NCI-H1105 treated with DMSO at 0.1 percent for 48 hours (cell line): ENCODE data around the gene FARP1.
A peak's percentile ranks its signal among the peaks of the same experiment; 100 is the strongest.

Source experiments
- DNase-seq: peaks from one replicate; lab custom pipeline; 2025; lab: John Stamatoyannopoulos, UW

The FARP1 gene

DNA sequence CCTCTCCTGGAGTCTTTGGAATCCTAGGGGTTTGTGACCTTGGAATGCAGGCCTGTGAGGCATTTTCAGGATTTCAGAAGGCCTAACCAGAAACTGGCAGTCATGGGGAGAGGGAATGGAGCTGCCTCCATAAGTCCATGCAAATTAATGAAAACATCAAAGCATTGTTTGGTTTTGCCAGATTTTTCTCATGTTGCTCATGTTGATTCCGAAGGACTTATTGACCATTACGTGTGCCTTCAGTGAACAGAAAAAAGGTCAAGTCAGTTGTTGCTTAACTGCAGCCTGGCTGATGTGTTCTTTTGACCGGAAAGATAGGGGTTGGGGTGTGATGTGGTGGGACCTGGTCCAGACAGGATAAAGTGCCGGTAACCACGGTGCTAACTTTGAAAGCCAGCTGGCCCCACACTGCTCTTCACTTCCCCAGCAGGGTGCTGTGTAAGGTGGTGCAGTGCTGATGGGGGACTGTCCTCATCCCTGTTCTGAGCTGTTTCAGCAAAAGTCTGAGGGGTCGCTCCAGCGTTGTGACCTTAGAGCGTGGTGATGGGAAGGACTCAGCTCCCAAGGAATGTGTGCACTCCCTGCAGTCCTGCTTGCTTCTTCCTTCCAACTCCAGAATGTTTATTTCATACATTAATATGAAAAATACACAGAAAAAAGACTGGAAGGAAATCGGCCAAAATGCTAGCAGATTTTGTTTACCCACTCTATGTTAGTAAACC lies 30.7 kb downstream of the FARP1 start:
- no peak for DNase-seq

DNA sequence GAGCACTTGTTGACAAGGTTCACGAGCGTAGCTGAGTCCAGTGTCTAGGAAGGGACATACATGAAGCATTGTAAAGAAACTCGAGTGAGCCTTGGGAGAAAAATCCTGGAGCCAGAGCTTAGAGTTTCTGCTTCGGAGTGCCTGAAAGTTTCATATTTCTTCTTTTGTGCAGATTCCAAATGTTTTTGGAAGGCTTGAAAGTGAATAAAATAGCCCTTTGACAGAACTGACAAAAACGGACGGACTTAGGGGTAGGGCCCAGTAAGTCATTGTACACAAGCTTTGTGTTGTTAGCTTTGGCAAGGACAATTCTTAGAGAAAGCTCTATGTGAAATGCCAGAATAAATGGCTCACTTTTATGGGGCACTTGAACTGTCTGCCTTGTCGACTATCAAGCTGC lies 31.4 kb downstream of the FARP1 start:
- no peak for DNase-seq

DNA sequence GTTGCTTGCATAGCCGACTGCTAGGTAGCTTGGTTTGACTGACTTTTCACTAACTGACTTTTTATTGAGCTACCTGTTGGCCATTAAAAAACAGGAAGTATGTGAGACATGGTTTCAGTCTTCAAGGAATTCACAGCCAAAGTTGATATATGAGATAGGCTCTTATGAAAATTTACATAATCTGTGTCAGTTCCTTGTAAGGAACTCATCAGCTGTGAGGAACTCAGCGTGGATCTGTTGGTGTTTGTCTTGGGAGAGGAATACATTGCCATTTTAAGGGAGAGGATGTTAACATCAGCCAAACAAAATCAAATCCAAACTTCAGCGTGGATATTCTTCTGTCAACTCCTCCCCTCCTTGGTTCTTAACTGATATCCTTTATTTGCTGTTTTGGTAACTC lies 32.1 kb downstream of the FARP1 start:
- no peak for DNase-seq

DNA sequence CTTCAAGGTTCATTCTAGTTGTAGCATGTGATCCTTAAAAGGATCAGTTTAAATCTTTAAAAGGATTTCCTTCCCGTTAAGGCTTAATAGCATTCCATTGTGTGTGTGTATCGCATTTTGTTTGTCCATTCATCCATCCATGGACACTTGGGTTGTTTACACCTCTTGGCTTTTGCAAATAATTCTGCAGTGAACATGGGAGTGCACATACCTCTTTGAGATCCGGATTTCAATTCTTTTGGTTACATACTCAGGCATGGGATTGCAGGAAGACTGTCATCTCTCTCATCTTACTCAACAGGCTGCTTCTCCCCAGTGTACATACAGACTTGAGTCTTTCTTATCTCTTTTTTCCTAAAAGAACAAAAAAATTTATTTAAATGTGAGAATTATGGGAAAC lies 32.9 kb downstream of the FARP1 start:
- no peak for DNase-seq

DNA sequence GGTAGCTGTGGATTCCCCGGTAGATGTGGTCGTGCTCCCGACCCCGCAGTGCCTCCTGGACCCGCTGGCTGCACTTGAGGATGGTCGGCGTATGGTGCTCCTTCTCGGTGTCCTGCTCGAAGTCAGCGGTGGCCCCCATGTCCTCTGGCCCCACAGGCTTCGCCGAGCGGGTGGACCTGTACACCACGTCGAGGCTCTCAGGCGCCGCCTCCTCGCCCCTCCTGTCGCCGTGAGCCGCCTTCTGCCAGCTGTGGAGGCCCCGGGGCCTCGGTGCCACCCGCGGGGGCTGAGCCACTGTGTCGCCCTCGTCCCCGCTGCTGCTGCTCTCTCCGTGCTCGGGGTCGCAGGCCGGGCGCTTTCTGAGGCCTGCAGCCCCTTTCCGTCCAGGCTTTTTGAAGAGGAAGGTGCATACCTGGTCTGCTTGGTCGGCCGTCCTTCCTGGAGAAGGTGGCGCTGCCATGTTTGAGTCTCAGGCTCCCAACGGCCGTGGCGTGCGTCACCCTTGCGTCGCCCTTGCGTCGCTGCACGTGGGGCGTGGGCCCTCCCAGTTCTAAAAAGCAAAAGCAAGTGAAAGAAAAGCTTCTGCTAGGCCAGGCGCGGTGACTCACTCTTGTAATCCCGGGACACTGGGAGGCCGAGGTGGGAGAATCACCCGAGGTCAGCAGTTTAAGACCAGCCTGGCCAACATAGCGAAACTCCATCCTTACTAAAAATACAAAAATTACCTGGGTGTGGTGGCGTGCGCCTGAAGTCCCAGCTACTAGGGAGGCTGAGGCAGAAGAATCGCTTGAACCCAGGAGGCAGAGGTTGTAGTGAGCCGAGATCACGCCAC lies 34.1 kb downstream of the FARP1 start, which contains the start of gene RNF113B:
Gene RNF113B, minus strand, starts transcription at position 493 of the 832 bp plus-strand sequence. Its CDS starts 33 bp downstream, at position 460.
- DNase-seq = no peak

DNA sequence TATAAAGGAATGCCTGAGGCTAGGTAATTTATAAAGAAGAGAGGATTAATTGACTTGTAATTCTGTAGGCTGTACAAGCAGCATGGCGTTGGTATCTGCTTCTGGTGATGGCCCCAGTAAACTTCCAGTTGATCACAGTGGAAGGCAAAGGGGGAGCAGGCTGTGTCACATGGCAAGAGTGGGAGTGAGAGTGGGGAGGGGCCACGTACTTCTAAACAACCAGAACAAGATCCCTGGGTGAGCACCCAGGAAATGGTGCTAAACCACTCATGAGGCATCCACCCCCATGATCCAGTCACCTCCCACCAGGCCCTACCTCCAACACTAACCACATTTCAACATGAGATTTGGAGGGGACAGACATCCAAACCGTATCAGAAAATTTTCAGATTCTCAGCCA lies 37.2 kb downstream of the FARP1 start:
- no peak for DNase-seq

DNA sequence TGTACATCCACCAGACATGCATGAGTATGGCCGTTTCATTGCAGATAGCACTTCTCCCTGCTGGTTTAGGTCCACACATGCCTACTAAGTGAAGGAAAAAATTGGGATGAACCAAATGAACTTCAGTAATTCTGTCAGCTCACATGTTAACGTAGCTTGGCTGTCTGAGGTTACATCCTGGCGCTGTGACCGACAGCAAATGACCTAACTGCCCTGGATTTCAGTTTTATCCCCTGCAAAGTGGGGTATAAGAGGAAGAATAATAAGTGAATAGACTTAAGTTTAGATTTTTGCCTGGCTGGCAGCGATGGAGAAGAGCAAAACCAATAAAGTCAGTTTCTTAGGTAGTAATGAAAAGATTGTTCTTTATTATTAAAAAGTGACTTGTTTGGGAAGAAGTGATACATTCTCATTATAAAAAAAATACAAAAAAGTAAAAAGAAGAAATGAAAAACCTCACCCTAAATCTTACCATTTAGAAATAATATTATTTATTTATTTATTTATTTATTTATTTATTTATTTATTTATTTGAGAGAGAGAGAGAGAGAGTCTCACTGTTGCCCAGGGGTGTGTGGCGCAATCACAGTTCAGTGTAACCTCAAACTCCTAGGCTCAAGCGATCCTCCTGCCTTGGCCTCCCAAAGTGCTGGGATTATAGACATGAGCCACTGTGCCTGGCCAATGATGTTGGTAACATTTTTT lies 38.4 kb downstream of the FARP1 start:
- no peak for DNase-seq

DNA sequence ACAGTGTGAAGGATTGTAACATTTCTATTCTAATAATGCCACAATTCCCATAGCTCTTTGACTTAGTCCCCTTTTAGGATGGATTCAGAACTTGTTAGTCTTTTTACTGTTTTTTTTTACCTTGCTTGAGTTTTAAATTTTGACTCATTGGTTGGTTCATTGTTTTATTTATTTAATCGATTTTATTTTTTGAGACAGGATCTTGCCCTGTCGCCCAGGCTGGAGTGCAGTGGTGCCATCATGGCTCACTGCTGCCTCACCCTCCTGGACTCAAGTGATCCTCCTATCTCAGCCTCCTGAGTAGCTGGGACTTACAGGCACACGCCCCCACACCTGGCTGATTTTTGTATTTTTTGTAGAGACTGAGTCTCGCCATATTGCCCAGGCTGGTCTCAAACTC lies 39.3 kb downstream of the FARP1 start:
- DNase-seq = no peak

DNA sequence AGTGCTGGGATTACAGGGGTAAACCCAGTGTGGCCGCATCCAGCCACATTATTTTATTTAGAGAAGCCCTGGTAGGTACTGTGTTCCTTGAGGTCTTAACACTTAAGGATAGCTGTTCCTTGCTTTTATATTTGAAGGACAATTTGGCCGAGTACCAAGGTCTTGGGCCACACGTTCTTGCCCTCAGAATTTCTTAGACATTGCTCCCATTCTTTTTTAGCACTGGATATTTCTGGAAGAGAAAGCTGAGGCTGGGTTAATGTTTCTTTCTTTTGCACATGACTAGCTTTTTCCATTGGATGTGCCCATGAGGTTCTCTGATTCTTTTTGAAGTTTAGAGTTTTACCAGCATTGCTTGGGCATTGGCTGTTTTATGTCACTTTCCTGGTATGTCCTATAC lies 39.7 kb downstream of the FARP1 start:
- no peak for DNase-seq

DNA sequence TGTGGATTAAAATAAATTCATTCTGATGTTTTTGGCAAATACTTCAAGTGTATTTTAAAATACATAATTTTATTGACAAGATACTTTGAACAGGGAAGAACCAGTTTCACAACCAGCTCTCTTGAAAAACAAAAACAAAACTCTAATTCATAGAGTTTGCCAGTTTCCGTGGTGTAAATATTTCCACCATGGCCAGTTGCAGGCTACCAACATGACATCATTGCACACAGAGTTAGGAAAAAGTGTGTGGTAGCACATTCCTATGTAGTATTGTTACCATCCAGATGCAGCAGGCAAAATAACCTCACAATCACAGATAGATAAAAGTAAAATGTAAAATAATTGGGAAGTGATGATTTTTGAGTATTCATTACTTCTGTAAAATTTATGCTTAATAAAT lies 41.9 kb downstream of the FARP1 start:
- no peak for DNase-seq

DNA sequence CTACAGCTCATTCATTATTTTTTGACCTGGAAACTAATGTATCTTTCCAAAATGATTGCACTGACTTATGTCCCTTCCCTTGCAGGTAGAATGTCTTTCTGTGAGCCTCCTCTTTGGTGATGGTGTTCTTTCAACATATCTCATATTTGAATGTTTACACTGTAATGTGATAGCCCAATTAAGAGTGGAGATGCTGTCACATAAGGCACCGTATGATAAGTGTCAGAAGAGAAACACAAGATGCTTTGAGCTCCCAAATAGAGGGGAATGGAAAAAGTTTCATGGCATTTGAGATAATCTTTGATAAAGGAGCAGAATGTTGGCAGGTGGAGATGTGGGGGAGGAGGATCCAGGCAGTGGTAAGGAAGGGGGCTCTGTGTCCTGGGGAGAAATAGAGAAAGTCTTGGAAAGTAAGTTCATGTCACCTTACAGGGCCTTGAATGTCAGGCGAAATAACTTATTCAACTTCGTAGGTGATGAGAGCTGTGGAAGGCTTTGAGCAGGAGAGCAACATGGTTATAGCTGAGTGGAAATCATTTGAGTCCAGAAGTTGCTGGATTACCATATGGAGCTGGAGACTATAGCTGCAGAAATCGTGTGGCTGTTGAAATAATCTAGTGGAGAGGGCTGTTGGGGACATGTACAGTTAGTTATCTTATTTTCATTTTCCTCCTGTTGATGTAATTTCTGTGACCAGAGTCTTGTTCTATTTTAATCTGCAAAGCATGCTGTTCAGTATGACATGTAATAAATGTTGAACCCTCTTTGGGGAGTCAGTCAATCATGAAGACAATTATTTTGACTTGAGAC lies 44.5 kb downstream of the FARP1 start:
- DNase-seq = peak; percentile 26

DNA sequence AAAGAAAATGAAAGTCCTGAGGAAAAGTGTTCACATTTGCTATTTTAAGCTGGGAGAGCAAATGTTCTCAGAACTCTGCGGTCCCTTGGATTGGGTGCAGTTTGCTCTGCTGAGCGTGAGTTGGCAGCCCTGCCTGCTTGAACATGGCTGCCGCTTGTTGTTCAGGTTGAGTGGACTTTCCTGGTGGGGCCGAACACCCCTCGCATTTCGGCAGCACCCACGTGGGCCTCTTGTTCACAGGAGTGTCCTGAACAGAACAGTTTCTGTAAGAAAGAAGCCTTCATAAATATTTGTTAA lies 45.0 kb downstream of the FARP1 start:
- DNase-seq = no peak

DNA sequence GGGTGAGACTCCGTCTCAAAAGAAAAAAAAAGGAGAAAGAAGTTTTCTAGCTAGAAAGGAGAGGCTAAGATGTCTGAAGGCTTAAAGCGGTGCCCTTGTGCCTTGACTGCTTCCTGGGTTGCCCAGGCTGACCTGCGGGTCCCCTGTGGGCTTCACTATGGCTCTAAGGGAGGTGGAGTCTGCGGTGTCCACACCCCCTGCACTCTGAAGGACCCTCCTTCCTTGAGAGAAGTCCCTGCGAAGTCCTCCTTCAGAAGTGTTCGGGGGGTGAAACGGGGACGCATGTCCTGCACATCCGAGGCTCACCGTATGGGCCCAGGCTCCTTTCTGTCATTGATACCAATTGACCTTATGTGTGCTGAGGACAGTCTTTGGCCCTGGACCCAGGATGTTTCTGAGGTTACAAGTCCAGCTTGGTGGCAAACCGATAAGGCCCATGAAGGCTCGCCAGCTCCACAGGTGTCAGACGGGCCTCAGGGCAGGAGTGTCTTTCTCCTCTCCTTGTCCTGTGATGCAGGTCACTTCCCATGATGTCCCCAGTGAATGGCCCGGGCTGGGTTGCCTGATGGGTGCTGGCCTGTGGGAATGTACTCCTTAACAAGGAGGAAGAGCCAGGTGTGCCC lies 45.8 kb downstream of the FARP1 start:
- DNase-seq = no peak

DNA sequence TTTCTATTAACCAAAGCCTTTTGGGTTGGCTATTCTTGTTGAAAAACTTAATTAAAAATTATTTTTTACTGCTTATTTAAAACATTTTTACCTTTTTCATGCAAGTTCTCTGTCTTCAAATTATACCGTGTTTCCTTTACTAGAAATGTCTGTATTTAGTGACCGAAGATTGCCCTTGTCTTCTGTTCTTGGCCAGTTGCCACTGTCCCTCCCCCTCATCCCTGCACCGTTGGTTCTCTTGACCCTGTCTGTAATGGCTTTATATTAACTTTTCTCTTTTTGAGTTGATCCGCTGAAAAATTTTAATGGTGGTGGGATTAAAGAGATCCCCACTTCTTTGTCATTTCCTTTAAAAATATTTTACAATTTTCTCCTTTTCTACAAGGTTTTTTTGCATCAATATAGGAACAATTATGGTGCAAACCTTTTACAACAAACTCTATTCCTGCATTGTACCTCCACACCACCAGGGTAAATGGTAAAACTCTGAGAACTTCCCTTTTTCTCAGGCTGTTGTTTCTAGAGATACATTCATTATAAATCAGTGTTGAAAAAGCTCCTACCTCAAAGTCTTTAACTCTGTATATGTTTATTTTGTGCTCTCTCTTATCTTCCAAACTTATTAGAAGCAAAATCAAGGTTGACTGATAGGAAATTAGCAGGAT lies 47.1 kb downstream of the FARP1 start:
- no peak for DNase-seq

DNA sequence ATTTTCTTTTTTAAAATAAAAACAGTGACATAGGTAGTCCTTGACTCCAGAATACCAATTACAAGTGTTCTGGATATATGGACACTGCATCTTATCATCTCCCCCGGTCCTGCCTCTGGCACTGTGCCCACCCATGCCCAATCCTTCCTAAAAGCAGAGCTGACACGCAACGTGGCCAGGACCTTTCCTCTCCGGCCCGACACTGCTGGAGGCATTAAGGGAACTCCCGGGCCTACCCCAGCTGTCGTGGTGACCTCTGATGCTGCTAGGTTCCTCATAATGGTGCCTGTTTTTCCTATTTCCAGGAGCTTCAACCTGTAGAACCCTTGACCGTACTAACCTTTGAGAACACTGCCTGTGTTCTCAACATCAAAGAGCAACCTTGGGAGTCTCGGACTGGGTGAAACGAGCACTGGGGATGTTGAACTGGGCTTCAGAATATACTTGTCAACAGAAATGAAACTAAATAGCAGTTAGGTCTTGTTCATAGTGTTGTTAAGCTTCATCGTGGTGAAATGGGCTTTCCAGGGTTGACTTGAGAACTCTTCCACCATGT lies 48.1 kb downstream of the FARP1 start:
- DNase-seq = no peak

DNA sequence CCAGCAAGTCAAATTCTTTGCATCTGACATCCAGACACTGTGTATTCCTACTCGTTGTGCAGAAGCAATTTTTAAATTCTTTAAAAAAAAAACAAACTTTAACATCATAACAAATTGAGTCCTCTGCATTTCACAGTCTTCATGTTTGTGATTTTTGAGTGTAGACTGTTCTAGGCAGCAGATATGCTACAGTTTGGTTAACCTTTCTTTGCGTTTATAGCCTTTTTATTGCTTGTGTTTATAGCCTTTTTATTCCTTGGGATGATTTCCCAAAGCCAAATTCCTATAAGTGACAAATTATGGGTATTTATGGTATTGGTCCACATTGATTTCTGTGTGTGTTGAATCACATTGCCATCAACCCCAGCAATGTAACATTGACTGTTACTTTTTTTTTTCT lies 49.1 kb downstream of the FARP1 start:
- DNase-seq = no peak

DNA sequence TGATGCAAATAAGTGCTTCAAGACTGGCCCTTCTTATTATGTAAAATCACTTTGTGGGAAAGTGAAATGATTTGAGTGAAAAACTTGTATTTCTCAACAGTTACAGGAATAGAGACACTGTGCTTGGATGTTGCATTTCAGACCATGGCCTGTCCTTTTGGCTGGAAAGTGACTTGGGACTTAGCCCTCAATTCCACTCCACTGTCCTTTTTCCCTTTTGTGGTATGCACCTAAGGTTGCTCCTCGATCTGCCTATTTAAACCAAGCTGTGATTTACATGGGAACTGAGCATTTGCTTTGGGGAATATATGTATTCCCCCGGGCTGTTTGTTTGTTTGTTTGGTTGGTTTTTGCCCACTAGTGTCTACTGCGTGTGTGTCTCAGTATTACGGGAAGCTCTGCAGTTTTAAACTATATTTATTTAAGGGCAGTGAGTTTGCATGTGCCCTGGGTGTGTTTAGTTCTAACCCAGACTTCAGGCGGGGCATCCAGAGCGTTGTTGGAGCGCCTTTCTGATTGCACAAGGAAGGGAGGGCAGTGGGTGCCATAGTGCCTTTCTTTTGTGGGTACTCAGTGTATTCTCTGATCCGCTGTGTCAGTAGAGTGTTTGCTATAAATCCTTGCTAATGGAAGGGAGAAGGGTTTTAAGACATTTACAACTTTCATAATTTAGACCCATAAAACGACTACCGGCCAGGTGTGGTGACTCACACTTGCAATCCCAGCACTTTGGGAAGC lies 52.3 kb downstream of the FARP1 start:
- DNase-seq = no peak

DNA sequence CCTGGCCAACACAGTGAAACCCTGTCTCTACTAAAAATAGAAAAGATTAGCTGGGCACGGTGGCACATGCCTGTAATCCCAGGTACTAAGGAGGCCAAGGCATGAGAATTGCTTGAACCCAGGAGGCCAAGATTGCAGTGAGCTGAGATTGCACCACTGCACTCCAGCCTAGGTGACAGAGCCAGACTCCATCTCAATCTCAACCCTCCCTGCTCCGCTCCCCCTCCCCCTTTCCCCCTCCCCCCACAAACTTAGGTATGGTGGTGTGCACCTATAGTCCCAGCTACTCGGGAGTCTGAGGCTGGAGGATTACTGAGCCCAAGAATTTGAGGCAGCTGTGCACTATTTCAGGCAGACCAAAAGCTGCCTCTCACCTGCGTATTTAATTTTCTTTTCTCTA lies 55.8 kb downstream of the FARP1 start:
- no peak for DNase-seq

DNA sequence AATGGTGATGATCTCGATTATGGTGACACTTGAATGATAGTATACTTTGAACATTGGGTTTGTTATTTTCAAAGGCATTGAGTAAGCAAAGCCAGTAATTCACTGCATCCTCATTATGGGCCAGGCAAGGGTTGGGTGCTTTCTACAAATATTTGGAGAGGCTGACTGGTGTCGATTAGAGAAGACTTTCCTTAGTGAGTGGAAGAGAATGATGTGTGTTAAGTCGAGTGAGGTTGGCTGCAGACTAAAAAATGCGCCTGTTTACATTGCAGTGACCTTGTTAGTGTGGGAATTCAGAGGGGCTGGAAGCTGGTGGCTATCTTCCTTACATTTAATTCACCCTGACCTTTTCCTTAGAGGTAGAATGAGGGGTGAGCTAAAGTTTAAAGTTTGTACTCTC lies 56.6 kb downstream of the FARP1 start:
- no peak for DNase-seq

DNA sequence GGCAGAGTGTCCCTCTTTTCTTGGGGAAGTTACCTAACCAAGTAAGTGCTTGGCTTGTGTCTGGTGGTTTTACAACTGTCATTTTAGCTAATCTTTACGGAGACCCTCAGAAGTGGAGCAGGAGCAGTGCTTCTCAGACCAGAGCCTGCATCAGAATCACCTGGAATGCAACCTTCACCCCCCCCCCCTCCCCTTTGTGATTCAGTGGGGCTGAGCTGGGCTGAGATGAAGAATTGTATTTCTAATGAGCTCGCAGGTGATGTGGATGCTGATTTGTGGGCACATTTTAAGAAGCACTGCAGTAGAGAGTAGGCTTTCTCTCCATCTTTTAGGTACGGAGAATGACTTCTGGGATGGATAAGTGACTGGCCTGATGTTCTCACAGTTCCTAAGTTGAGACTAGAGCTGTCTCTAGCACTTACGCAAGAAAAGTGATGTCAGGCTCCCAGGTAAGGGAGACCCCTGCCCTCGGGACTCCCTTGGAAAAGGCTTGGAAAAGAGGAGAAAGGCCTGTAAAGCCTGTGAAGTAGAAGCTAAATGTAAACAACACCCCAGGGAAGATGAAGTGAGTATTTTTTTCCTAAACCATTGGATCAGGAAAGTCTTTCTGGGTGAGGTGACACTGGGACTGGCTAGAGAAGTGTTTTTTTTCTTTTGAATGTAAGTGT lies 57.5 kb downstream of the FARP1 start:
- no peak for DNase-seq
